ENCODE data around the gene RAB11FIP3. TPM values are rescaled to one million over a fixed set of nuclear protein-coding genes. Genes with fewer than 3 reads are reported as not detected.
A peak's percentile ranks its signal among the peaks of the same experiment; 100 is the strongest.

The RAB11FIP3 gene
- total RNA-seq, 2 donors from 2014 or later = 62.7 to 68.9 TPM

- H3K4me3 ChIP-seq (ENCODE audit: low read length) = no peak overlapping the region
- no peaks in the 10 kb centered on the region for H3K27me3 ChIP-seq (ENCODE audit: control insufficient read depth, insufficient read depth, low read length, poor library complexity, severe bottlenecking)
- H3K4me1 Mint-ChIP-seq = peaks cover 19% of the 10 kb centered on the region
- H3K4me3 Mint-ChIP-seq = no peak overlapping the region
- H3K4me1 ChIP-seq (ENCODE audit: control insufficient read depth, insufficient read depth, low read length) = peaks cover 5% of the 10 kb centered on the region
- WGBS, 2 experiments (ENCODE audit: insufficient coverage in 1 of 2, insufficient read length in 1 of 2) = 86 to 90% methylated on average over 9 to 11 of the region's 11 CpGs
- peaks cover 14% of the 10 kb centered on the region for H3K36me3 Mint-ChIP-seq (ENCODE audit: low read depth)
- H3K27ac Mint-ChIP-seq = peak overlapping the region; percentile 33
- peaks cover 11% of the 10 kb centered on the region for H3K36me3 ChIP-seq (ENCODE audit: control insufficient read depth, insufficient read depth, low read length)
- TF ChIP-seq CTCF (conservative IDR thresholded peaks at IDR 0.05) = no peak
- H3K9ac ChIP-seq (ENCODE audit: extremely low read depth, low read length, poor library complexity, severe bottlenecking) = no peak overlapping the region
- no peaks in the 10 kb centered on the region for H3K9me3 ChIP-seq (ENCODE audit: control insufficient read depth, low read length)
- no peak for DNase-seq
- no peaks in the 10 kb centered on the region for H3K9me3 Mint-ChIP-seq
- H3K27ac ChIP-seq (ENCODE audit: low read depth, low read length) = no peak overlapping the region
- H3K27me3 Mint-ChIP-seq (ENCODE audit: insufficient read depth) = no peaks in the 10 kb centered on the region
Observed at GRCh38 chr16:456891-457483, 31.5 kb downstream of the RAB11FIP3 start.

GRCh38 chr16:457732-458400 lies 32.4 kb downstream of the RAB11FIP3 start:
- no peaks in the 10 kb centered on the region for H3K9me3 ChIP-seq (ENCODE audit: control insufficient read depth, low read length)
- Mint-ChIP-seq H3K27me3 (ENCODE audit: insufficient read depth) (no peaks in the 10 kb centered on the region), H3K4me1 (peaks cover 19% of the 10 kb centered on the region), H3K36me3 (ENCODE audit: low read depth) (peaks cover 18% of the 10 kb centered on the region), H3K27ac (no peak overlapping the region), H3K9me3 (no peaks in the 10 kb centered on the region), H3K4me3 (no peak overlapping the region)
- no peak overlapping the region for H3K9ac ChIP-seq (ENCODE audit: extremely low read depth, low read length, poor library complexity, severe bottlenecking)
- H3K36me3 ChIP-seq (ENCODE audit: control insufficient read depth, insufficient read depth, low read length) = peaks cover 14% of the 10 kb centered on the region
- no peaks in the 10 kb centered on the region for H3K27me3 ChIP-seq (ENCODE audit: control insufficient read depth, insufficient read depth, low read length, poor library complexity, severe bottlenecking)
- peak; percentile 69 for DNase-seq
- no peak overlapping the region for H3K4me3 ChIP-seq (ENCODE audit: low read length)
- no peak for TF ChIP-seq CTCF (conservative IDR thresholded peaks at IDR 0.05)
- no peak overlapping the region for H3K27ac ChIP-seq (ENCODE audit: low read depth, low read length)
- peaks cover 5% of the 10 kb centered on the region for H3K4me1 ChIP-seq (ENCODE audit: control insufficient read depth, insufficient read depth, low read length)
- 90 to 93% methylated on average over 8 to 14 of the region's 14 CpGs for WGBS, 2 experiments (ENCODE audit: insufficient coverage in 1 of 2, insufficient read length in 1 of 2)

GRCh38 chr16:459761-460160 lies 34.3 kb downstream of the RAB11FIP3 start:
- peaks cover 21% of the 10 kb centered on the region for H3K36me3 ChIP-seq (ENCODE audit: control insufficient read depth, insufficient read depth, low read length)
- Mint-ChIP-seq H3K27me3 (ENCODE audit: insufficient read depth) (no peaks in the 10 kb centered on the region), H3K27ac (no peak overlapping the region), H3K36me3 (ENCODE audit: low read depth) (peaks cover 22% of the 10 kb centered on the region), H3K4me1 (peaks cover 19% of the 10 kb centered on the region), H3K9me3 (no peaks in the 10 kb centered on the region), H3K4me3 (no peak overlapping the region)
- H3K9me3 ChIP-seq (ENCODE audit: control insufficient read depth, low read length) = no peaks in the 10 kb centered on the region
- H3K4me1 ChIP-seq (ENCODE audit: control insufficient read depth, insufficient read depth, low read length) = peaks cover 5% of the 10 kb centered on the region
- H3K9ac ChIP-seq (ENCODE audit: extremely low read depth, low read length, poor library complexity, severe bottlenecking) = no peak overlapping the region
- 93 to 100% methylated on average over 4 to 7 of the region's 7 CpGs for WGBS, 2 experiments (ENCODE audit: insufficient coverage in 1 of 2, insufficient read length in 1 of 2)
- DNase-seq = no peak
- no peak for TF ChIP-seq CTCF (conservative IDR thresholded peaks at IDR 0.05)
- no peaks in the 10 kb centered on the region for H3K27me3 ChIP-seq (ENCODE audit: control insufficient read depth, insufficient read depth, low read length, poor library complexity, severe bottlenecking)
- H3K4me3 ChIP-seq (ENCODE audit: low read length) = no peak overlapping the region
- H3K27ac ChIP-seq (ENCODE audit: low read depth, low read length) = no peak overlapping the region
